ENCODE data around the gene DDX39B. TPM values are rescaled to one million over a fixed set of nuclear protein-coding genes. Genes with fewer than 3 reads are reported as not detected.

DDX39B gene
- total RNA-seq, 1 experiment from 2014 or later, result 565 TPM

GRCh38 chr6:31569861-31570536 is 28.2 kb upstream of the DDX39B start:
- no peak for DNase-seq (ENCODE audit: unreplicated experiment)
- no TSS peak for BruUV-seq (replicated peaks)
- Mint-ChIP-seq H3K4me3 (ENCODE audit: unreplicated experiment) (no peak overlapping the region), H3K27me3 (ENCODE audit: insufficient read depth, unreplicated experiment) (peaks cover 38% of the 10 kb centered on the region), H3K27ac (ENCODE audit: low read depth, unreplicated experiment) (no peak overlapping the region), H3K4me1 (ENCODE audit: insufficient read depth, unreplicated experiment) (peaks cover 6% of the 10 kb centered on the region), H3K9me3 (ENCODE audit: unreplicated experiment) (no peaks in the 10 kb centered on the region), H3K36me3 (ENCODE audit: insufficient read depth, unreplicated experiment) (no peaks in the 10 kb centered on the region)
- TF ChIP-seq CTCF (IDR thresholded peaks at IDR 0.05; ENCODE audit: unreplicated experiment), result no peak
- POLR2A ChIA-PET, result interaction anchor here (0.6 to 1.0 kb wide), 3 partner anchors 8 to 29 kb away, joined by 3 read pairs; partner anchors contain the start of gene DDX39B
- CTCF ChIA-PET, result interaction anchor here (0.5 to 2.4 kb wide), 4 partner anchors 11 to 204 kb away, joined by 3 to 13 read pairs (median 6); no protein-coding TSS in a partner anchor
- intact Hi-C loops (cut with micrococcal nuclease), result no loop called here

DNA sequence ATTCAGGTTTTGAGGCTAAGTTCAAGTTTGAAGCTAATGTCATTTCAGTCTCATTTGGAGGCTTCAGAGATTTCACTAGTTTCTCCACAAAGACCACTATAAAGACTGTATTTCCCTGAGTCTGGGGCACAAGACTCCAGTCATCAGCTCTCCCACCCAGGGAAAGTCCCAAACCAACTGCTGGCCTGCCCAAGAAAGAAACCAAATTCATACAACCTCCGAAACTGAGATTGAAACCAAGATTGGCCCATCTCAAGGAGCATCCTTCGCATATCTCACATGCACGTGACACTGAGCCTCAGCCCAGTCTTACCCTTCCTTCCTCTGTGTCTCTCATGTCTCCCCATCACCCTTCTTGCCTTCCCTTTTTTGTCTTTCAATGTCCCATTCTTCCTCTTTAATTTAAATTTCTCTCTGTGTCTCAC is 26.7 kb upstream of the DDX39B start:
- Mint-ChIP-seq H3K4me1 (ENCODE audit: insufficient read depth, unreplicated experiment) (peaks cover 6% of the 10 kb centered on the region), H3K27ac (ENCODE audit: low read depth, unreplicated experiment) (no peak overlapping the region), H3K27me3 (ENCODE audit: insufficient read depth, unreplicated experiment) (peaks cover 26% of the 10 kb centered on the region), H3K36me3 (ENCODE audit: insufficient read depth, unreplicated experiment) (no peaks in the 10 kb centered on the region), H3K9me3 (ENCODE audit: unreplicated experiment) (no peaks in the 10 kb centered on the region), H3K4me3 (ENCODE audit: unreplicated experiment) (no peak overlapping the region)
- TF ChIP-seq CTCF (IDR thresholded peaks at IDR 0.05; ENCODE audit: unreplicated experiment), result no peak
- ChIA-PET CTCF (interaction anchor here (0.6 kb wide), 1 partner anchor 371 kb away, joined by 3 read pairs; no protein-coding TSS in a partner anchor), POLR2A (no interaction called here)
- no TSS peak for BruUV-seq (replicated peaks)
- no peak for DNase-seq (ENCODE audit: unreplicated experiment)
- intact Hi-C loops (cut with micrococcal nuclease), result no loop called here

- CTCF ChIA-PET, result interaction anchor here (0.5 to 0.7 kb wide), 3 partner anchors 282 to 372 kb away, joined by 3 read pairs; no protein-coding TSS in a partner anchor
- intact Hi-C loops (cut with micrococcal nuclease), result no loop called here
- no peak for DNase-seq (ENCODE audit: unreplicated experiment)
- Mint-ChIP-seq H3K27me3 (ENCODE audit: insufficient read depth, unreplicated experiment) (peaks cover 18% of the 10 kb centered on the region), H3K4me1 (ENCODE audit: insufficient read depth, unreplicated experiment) (peaks cover 6% of the 10 kb centered on the region), H3K27ac (ENCODE audit: low read depth, unreplicated experiment) (no peak overlapping the region), H3K36me3 (ENCODE audit: insufficient read depth, unreplicated experiment) (no peaks in the 10 kb centered on the region), H3K9me3 (ENCODE audit: unreplicated experiment) (no peaks in the 10 kb centered on the region), H3K4me3 (ENCODE audit: unreplicated experiment) (no peak overlapping the region)
- TF ChIP-seq CTCF (IDR thresholded peaks at IDR 0.05; ENCODE audit: unreplicated experiment), result no peak
- POLR2A ChIA-PET, result no interaction called here
- no TSS peak for BruUV-seq (replicated peaks)
Observed at GRCh38 chr6:31567531-31568370, 25.9 kb upstream of the DDX39B start.

DNA sequence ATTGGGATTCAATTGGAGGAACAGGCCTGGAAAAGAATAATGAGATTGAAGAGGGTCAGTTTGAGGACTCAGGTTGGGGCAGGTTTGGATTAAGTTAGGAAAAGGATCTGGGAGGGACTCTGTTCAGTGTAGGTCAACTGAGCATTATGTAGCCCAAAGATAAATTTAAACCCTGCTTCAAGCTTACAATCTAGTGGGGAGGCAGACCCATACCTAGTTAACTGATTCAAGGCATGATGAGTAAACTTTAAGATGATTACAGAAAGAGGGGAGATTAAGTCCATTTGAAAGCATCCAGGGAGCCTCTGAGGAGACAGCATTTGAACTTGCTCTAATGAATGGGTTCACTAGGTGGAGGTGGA is 18.9 kb upstream of the DDX39B start:
- intact Hi-C loops (cut with micrococcal nuclease), result no loop called here
- H3K4me3 Mint-ChIP-seq (ENCODE audit: unreplicated experiment), result no peak overlapping the region
- no peak for DNase-seq (ENCODE audit: unreplicated experiment)
- BruUV-seq (replicated peaks), result no TSS peak
- POLR2A ChIA-PET, result interaction anchor here (1.0 to 1.2 kb wide), 4 partner anchors 10 to 35 kb away, joined by 3 to 4 read pairs (median 3); no protein-coding TSS in a partner anchor
- H3K27ac Mint-ChIP-seq (ENCODE audit: low read depth, unreplicated experiment), result no peak overlapping the region
- no peaks in the 10 kb centered on the region for H3K27me3 Mint-ChIP-seq (ENCODE audit: insufficient read depth, unreplicated experiment)
- CTCF ChIA-PET, result interaction anchor here (1.0 kb wide), 1 partner anchor 38 kb away, joined by 3 read pairs; no protein-coding TSS in a partner anchor
- TF ChIP-seq CTCF (IDR thresholded peaks at IDR 0.05; ENCODE audit: unreplicated experiment), result no peak
- H3K4me1 Mint-ChIP-seq (ENCODE audit: insufficient read depth, unreplicated experiment), result peaks cover 20% of the 10 kb centered on the region
- H3K9me3 Mint-ChIP-seq (ENCODE audit: unreplicated experiment), result no peaks in the 10 kb centered on the region
- peaks cover 39% of the 10 kb centered on the region for H3K36me3 Mint-ChIP-seq (ENCODE audit: insufficient read depth, unreplicated experiment)

Data from MCF 10A (cell line).